HG03196 (cell line): ENCODE results near the gene XPR1.
"Not testable (repeated sequence)": the region's sequence is repeated elsewhere in the genome, so short reads cannot be mapped to it uniquely, and the experiment has no call there.

Source experiments
- ATAC-seq: cut with Tn5 transposase; IDR thresholded peaks from one replicate; pipeline ENCODE4 v1.9.1; 2021; ENCODE audit not compliant: unreplicated experiment

The XPR1 gene

DNA sequence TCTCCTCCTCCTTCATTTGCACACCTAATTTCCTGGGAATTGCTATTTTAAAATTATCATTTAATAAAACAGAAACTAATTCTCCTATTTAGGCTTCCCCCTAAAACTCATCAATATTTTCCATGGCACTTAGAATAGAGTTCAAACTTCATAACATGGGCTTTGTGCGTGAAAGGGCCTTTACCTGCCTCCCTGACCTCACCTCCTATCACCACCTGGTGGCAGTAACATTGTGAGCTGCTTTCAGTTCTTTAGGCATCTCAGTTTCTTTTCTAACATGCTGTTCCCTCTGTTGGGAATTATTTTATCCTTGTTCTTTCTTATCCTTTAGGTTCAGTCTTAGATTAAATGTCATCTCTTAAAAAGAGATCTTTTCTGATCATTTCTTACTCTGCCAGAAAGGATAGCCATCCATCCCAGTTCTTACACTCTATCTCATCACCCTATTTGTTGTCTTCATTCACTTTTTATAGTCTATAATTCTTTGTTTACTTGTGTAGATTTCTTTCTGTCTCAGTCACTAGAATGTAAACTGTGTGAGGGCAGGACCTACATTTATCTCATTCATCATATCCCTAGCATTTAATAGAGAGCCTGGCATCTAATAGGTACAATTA lies 147.1 kb downstream of the XPR1 start:
- ATAC-seq = no peak

DNA sequence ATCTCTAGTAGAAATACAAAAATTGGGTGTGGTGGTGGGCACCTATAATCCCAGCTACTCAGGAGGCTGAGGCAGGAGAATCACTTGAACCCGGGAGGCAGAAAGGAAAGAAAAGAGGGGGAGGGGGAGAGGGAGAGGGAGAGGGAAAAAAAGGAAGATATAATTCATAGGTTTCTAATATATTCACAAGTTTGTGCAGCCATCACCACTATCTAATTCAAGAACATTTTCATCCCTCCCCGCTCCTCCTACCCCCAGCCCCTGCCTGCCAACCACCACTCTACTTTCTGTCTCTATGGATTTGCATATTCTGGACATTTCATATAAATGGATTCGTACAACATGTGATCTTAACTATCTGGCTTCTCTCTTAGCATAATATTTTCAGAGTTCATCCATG lies 147.8 kb downstream of the XPR1 start:
- ATAC-seq = no peak

DNA sequence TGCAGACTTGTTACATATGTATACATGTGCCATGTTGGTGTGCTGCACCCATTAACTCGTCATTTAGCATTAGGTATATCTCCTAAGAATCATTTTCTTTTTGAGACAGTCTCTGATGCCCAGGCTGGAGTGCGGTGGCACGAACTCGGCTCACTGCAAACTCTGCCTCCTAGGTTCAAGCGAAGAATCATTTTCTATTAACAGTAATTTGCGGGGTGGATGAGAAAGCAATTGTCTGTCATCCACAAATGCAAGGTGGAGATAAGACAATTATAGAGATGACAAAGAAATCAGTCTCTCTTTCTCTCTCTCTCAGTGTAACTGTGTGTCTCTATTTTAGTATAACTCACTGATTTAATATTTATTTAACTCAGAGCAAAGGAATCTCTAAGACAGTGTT lies 149.9 kb downstream of the XPR1 start:
- ATAC-seq = no peak

DNA sequence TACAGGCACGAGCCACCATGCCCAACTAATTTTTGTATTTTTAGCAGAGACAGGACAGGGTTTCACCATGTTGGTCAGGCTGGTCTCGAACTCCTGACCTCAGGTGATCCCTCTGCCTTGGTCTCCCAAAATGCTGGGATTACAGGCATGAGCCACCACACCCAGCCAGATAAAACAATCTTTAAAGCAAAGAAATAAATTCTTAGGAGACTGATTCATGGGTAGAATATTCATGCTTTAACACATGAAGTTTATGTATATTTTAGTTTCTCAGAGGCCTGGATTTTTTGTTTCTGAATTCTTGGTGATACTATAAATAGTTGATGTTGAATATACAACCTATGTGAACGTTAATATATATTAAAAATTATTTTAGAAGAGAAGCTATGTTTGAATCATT lies 153.5 kb downstream of the XPR1 start:
- no peak for ATAC-seq

DNA sequence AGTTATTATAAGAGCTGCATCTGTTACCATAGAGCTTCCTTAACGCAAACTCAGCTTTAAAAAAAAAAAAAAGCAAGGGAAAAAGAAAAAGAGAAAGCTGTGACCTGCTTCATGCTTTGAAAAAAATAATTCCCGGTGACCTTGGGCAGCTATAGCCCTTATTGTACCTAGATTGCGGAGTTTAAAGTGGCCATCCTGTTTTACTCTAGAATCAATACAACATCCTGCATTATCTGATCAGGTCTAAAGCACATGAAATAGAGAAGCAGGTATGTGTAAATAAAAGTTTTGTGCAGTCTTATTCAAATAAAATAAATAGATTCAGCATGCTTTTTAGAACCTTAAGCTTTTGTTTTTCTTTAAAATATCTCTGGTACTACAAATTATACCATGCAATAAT lies 154.1 kb downstream of the XPR1 start:
- no peak for ATAC-seq

DNA sequence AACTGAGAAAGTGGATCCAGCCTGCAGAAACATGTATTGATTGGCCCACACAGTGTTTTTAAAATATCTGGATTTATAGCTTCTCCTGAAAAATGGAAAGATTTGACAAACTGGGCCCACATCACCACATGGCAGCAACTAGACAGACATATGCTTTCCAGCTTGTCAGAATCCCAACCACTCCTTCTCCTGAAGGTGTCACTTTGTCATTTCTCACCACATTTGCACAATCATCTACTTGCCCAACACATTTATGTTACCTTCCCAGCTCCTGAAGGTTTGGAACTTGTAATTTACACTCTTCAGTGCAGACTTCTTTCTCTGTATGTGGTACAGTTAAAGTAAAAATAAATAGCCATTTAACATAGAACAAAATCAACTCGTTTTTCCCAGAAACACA lies 154.8 kb downstream of the XPR1 start:
- ATAC-seq = no peak

DNA sequence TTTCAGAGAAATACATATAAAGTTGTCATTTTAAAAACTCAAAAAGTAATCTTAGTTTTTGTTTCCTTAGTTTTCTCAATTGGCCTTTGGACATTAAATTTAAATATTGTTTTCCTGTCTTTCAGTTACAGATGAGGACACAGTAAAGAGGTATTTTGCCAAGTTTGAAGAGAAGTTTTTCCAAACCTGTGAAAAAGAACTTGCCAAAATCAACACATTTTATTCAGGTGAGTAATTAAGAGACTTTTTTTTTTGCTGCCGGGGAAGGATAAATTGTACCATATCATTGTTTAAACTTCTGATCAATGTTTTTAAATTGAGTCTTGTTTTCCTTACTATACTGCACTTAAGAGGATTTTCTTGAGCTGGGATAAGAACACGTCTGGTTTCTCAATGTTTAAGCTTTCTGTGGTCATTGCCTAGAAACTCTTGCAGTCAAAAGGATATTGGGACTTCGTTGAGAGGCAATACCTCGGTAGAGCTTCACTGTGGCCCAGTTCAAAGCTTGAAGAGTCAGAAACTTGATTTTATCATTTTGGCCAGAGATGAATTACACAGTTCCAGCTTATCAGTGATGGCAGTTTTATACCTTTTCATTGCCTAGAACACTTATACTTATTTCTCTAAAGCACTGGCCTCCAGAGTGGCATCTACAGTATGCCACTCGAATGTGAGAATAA lies 155.9 kb downstream of the XPR1 start:
- no peak for ATAC-seq

DNA sequence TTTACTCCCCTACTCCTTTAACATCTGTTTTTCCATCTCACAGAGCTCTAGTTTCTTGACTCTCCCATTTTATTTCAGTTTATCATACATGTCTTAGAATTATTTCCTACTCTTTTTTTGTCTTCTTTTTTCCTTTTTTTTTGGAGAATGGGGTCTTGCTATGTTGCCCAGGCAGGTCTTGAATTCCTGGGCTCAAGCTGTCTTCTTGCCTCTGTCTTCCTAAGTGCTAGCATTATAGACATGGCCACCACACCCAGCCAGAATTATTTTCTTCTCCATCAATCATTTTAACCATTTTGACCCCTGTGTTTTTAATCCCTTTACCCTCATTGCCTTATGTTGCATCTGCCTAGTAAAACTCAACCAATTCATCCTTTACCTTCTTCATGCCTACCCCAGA lies 157.6 kb downstream of the XPR1 start:
- ATAC-seq = no peak

DNA sequence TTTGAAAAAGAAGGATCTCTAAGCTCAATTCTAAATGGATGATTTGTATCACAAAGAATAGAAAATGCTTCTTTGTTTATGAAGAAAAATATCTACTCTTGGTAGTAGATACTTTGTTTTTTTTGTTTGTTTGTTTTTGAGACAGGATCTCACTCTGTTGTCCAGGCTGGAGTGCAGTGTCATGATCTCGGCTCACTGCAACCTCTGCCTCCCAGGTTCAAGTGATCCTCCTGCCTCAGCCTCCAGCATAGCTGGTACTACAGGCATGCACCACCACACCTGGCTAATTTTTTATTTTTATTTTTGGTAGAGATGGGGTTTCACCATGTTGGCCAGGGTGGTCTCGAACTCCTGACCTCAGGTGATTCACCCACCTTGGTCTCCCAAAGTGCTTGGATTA lies 159.3 kb downstream of the XPR1 start:
- not testable (repeated sequence) for ATAC-seq

DNA sequence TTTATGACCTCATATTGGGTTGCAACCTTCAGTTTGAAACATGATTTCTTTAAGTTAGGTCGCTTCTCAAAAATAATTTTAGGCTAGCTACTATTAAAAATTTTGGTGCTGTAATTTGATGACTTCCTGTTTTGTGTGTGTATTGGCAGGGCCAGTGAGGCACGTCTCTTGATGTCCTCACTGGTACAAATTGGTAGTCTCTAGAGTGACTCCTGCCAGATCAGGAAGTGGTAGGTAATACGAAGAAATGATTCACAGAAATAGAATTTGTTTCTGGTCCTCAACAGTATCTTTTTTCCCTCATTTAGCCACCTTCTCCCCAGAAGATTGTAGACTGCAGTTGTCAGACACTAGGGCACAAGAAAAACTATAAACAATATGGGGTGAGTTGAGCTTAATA lies 160.0 kb downstream of the XPR1 start:
- ATAC-seq = no peak

DNA sequence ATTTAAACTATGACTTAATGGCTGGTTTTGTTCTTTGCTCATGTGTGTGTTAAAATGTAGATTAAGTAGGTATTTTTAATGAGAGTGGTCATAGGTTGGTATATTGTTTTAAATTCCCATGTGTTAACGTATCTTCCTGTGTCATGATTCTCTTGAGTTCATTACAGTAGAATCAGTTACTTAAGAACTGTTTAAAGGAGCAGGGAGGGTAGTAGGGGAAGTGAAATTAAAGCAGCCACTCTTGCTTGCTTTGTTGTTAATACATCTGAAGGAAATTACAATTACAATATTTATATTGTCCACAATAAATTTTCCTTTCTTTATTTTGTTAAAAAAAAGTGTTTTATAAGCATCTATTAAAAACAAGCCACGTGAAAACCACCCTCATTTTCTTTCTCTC lies 161.6 kb downstream of the XPR1 start:
- no peak for ATAC-seq

DNA sequence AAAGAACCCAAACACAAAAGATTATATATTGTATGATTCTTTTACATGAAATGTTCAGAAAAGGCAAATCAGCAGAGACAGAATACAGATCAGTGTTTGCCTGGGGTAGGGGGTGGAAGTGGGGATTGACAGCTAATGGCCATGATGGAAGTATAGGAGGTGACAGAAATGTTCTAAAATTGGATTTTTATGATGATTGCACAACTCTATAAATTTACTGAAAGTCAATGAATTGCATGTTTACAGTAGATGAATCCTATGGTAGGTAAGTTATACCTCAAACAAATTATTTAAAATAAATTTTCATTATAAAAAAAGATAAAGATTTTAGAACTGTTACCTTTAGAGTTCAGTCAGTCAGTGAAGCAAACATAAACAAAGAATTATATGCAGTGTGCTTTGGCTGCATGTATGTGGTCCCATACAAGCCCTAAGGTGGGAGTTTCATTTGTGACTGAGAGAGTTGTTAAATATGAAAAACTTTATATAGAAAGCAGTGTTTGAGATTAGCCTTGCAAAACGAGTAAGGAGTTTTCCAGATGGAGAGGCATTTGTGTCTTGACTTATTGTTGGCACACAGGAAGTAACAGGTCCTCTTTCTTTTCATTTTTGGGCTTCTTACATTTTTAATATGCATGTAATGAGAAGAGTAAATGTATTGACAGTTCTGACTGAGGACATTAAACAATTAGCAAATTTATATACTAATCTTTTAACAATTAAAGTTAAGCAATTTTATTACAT lies 165.2 kb downstream of the XPR1 start:
- ATAC-seq = no peak

DNA sequence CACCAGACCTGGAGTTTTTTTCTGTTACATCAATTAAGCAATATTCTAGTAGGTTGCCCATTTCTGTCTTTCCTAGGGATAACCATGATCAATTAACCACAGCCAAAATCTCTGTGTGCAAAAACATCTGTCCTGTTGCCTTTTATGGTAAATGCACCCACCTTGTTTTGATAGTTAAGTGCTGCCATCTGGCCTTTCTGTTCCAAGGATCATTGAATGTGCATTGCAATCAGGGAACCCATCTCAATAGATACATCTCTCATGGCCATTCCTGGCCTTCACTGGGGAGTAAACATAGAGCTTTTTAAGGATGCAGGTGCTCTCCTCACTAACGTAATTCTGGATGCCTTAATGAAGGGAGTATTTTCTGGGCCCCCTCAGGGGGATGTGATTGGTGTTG lies 169.1 kb downstream of the XPR1 start:
- no peak for ATAC-seq

DNA sequence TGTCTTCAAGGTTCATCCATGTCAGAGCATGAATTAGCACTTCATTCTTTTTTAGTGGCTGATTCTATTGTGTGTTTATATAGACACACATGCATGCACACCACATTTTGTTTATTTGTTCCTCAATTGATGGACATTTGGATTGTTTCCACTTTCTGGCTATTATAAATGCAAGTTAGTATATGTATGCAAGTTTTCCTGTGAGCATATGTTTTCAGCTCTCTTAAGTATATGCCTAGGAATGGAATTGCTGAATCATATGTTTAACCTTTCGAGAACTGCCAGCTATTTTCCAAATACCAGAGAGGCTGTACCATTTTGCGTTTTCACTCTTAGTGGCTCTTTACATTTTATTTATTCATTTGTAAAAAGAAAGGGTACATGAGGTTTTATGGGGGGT lies 171.0 kb downstream of the XPR1 start:
- no peak for ATAC-seq

DNA sequence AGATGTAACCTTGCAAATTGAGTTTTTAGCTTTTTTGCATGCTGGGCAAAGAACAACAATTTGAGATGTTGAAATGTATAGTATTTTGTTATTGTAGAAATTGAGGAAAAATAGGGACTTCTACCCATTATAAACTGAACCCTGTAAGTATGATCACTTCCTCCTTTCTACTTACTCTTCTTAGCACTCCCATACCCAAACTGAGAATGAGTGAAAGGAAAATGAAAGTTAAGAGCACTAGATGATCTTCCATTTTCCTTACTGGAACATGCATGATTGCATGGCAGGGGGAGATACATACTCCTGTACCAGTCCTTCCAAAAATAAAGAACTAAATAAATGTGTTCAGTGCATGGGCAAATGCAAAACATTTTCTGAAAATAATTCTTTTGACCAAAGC lies 173.5 kb downstream of the XPR1 start:
- no peak for ATAC-seq

DNA sequence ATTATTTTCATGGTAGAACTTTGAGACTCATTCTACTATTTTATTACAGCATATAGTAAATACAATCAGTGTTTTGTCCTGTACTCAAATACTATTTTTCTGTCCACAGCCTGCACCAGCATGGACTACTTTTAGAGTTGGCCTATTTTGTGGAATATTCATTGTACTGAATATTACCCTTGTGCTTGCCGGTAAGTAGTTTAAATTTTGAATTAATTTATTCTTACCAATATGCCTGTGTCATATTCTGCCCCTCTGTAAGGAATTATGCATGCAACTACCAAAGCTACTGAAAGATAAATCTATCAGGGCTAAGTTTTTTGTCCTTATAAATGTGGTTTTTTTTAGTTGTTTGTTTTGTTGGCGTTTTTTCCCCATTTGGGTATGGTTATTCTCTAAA lies 179.5 kb downstream of the XPR1 start:
- ATAC-seq = no peak

DNA sequence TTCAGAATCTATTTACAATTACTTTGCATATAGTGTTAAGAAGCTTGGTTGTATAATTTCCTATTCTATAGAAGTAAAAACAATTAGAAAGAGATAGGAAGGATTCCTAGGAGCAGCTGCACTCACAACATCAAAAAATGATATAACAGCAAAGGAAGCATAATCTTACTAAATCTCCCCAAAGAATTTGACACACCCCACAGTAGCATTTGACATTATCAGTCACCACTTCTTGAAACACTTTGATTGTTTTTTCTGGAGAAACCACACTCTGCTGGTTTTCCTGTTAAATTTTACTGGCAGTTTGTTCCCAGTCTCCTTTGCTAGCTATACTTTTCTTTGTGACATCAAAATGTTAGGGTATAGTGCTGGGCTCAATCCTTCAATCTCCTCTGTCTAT lies 180.1 kb downstream of the XPR1 start:
- ATAC-seq = no peak

DNA sequence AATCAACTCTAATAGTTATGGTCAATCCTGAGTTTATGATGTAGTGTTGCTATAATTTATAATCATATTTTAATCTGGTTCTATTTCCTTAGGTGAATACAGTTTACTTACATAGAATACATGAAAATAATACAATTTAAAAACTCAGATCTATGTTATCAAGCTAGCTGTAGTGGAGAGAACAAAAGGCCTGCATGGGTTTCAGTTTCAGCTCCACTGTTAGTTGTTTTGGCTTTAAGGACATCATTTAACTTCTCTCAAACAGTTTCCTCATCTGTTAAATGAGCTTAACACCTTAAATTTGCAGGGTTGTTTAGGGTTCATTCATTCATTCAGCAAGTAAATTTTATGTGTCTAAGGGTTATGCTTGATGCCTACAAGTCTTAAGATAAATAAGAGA lies 182.4 kb downstream of the XPR1 start:
- ATAC-seq = no peak

DNA sequence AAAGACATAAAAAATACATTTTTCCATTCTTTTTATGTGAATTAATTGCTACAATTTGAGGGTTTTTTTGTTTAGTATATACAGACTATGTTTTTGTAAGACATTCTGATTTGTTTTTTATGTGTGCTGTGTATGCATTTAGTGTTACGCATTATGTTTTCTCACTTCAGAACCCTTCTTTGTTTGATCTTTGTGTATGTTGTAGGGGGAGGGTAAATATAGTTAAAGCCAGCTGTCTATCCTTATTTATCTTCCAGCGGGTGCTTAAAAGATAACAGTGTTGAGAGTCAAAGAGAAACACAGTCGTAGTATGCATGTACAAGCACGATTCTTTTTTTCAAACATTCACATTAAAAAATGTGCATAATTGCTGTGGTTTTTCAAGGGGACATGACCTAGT lies 183.4 kb downstream of the XPR1 start:
- ATAC-seq = no peak

DNA sequence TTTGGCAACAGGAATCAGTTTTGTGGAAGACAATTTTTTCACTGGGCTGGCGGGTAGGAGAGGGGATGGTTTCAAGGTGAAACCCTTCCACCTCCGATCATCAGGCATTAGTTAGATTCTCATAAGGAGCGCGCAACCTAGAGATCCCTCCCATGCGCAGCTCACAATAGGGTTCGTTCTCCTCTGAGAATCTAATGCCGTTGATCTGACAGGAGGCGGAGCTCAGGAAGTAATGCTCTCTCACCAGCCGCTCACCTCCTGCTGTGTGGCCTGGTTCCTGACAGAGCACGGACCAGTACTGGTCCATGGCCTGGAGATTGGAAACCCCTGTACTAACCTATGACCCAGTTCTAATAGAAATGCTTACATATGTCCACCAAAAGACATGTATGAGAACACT lies 184.3 kb downstream of the XPR1 start:
- ATAC-seq = no peak

DNA sequence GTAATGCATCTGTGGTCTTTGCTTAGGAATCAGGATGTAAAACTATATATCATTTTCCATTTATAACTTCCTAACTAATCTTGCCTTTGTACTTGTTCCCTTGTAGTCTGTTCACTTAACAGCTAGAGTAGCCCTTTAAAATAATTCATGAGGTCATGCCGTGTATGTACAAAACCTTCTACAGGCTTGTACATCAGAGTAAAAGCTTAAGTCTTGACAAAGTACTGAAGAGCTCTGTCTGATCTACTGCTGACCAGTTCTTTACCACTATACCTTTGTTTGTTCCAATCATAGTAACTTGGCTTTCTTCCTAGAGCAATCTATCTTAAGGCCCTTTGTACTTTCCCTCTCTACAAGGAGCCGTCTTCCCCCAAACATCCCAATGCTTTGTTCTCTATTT lies 190.1 kb downstream of the XPR1 start:
- ATAC-seq = no peak

DNA sequence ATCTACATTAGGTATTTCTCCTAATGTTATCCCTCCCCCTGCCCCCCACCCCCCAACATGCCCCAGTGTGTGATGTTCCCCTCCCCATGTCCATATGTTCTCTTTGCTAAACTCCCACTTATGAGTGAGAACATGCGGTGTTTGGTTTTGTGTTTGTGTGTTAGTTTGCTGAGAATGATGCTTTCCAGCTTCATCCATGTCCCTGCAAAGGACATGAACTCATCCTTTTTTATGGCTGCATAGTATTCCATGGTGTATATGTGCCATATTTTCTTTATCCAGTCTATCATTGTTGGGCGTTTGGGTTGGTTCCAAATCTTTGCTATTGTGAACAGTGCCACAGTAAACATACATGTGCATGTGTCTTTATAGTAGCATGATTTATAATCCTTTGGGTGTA lies 199.7 kb downstream of the XPR1 start:
- not testable (repeated sequence) for ATAC-seq
